ENCODE measurements around the gene CRNN. TPM values are rescaled to one million over a fixed set of nuclear protein-coding genes. Genes with fewer than 3 reads are reported as not detected.

The CRNN gene
- total RNA-seq, 1 donor from 2014 or later, result not detected

GRCh38 chr1:152448496-152448895 lies 34.4 kb upstream of the CRNN start:
- H3K27me3 Mint-ChIP-seq (ENCODE audit: low read depth), result no peaks in the 10 kb centered on the region
- H3K4me3 Mint-ChIP-seq (ENCODE audit: unreplicated experiment), result no peak overlapping the region
- H3K9me3 Mint-ChIP-seq (ENCODE audit: low read depth), result no peaks in the 10 kb centered on the region
- H3K4me1 Mint-ChIP-seq (ENCODE audit: low read depth), result no peaks in the 10 kb centered on the region
- H3K27ac Mint-ChIP-seq (ENCODE audit: unreplicated experiment), result no peak overlapping the region
- H3K36me3 Mint-ChIP-seq (ENCODE audit: low read depth), result no peaks in the 10 kb centered on the region
- no peak for TF ChIP-seq CTCF (IDR thresholded peaks at IDR 0.05)
- DNase-seq (ENCODE audit: low spot score), result no peak

DNA sequence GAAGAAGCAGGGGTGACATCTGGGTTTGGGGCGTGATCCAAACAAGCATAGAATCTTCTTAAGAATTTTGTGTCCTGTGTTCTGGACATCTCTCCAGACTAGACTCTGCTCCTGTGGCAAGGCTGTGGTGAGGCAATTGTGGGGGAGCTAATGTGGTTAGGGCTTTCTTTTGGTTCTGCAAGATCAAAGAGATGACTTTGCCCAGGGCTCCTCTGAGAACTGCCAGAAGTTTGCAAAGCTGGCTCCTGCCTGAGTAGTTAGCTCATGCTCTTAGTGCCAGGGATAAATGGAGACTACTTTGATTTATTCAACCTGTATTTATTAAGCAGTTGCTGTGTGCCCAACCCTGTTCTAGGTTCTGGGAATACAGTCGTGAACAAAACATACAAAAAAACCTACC lies 34.0 kb upstream of the CRNN start:
- no peak for DNase-seq (ENCODE audit: low spot score)
- no peak overlapping the region for H3K4me3 Mint-ChIP-seq (ENCODE audit: unreplicated experiment)
- no peaks in the 10 kb centered on the region for H3K9me3 Mint-ChIP-seq (ENCODE audit: low read depth)
- no peaks in the 10 kb centered on the region for H3K36me3 Mint-ChIP-seq (ENCODE audit: low read depth)
- no peaks in the 10 kb centered on the region for H3K4me1 Mint-ChIP-seq (ENCODE audit: low read depth)
- H3K27me3 Mint-ChIP-seq (ENCODE audit: low read depth), result no peaks in the 10 kb centered on the region
- no peak overlapping the region for H3K27ac Mint-ChIP-seq (ENCODE audit: unreplicated experiment)
- no peak for TF ChIP-seq CTCF (IDR thresholded peaks at IDR 0.05)

GRCh38 chr1:152447484-152447883 lies 33.4 kb upstream of the CRNN start:
- H3K4me3 Mint-ChIP-seq (ENCODE audit: unreplicated experiment), result no peak overlapping the region
- no peak for TF ChIP-seq CTCF (IDR thresholded peaks at IDR 0.05)
- H3K9me3 Mint-ChIP-seq (ENCODE audit: low read depth), result no peaks in the 10 kb centered on the region

GRCh38 chr1:152444045-152444444 lies 30.0 kb upstream of the CRNN start:
- H3K9me3 Mint-ChIP-seq (ENCODE audit: low read depth), result no peaks in the 10 kb centered on the region
- no peaks in the 10 kb centered on the region for H3K4me1 Mint-ChIP-seq (ENCODE audit: low read depth)
- no peak for TF ChIP-seq CTCF (IDR thresholded peaks at IDR 0.05)
- no peak for DNase-seq (ENCODE audit: low spot score)
- H3K27ac Mint-ChIP-seq (ENCODE audit: unreplicated experiment), result no peak overlapping the region
- H3K36me3 Mint-ChIP-seq (ENCODE audit: low read depth), result no peaks in the 10 kb centered on the region
- no peaks in the 10 kb centered on the region for H3K27me3 Mint-ChIP-seq (ENCODE audit: low read depth)
- no peak overlapping the region for H3K4me3 Mint-ChIP-seq (ENCODE audit: unreplicated experiment)

More at GRCh38 chr1:152447484-152447883, 33.4 kb upstream of the CRNN start:
- no peaks in the 10 kb centered on the region for H3K27me3 Mint-ChIP-seq (ENCODE audit: low read depth)
- no peak overlapping the region for H3K27ac Mint-ChIP-seq (ENCODE audit: unreplicated experiment)
- H3K4me1 Mint-ChIP-seq (ENCODE audit: low read depth), result no peaks in the 10 kb centered on the region
- H3K36me3 Mint-ChIP-seq (ENCODE audit: low read depth), result no peaks in the 10 kb centered on the region
- no peak for DNase-seq (ENCODE audit: low spot score)

GRCh38 chr1:152442765-152443164 lies 28.7 kb upstream of the CRNN start:
- H3K4me3 Mint-ChIP-seq (ENCODE audit: unreplicated experiment), result no peak overlapping the region
- DNase-seq (ENCODE audit: low spot score), result no peak
- TF ChIP-seq CTCF (IDR thresholded peaks at IDR 0.05), result no peak
- H3K27ac Mint-ChIP-seq (ENCODE audit: unreplicated experiment), result no peak overlapping the region
- H3K27me3 Mint-ChIP-seq (ENCODE audit: low read depth), result peaks cover 6% of the 10 kb centered on the region
- H3K4me1 Mint-ChIP-seq (ENCODE audit: low read depth), result no peaks in the 10 kb centered on the region
- no peaks in the 10 kb centered on the region for H3K36me3 Mint-ChIP-seq (ENCODE audit: low read depth)
- H3K9me3 Mint-ChIP-seq (ENCODE audit: low read depth), result no peaks in the 10 kb centered on the region

All from chondrocyte (in vitro differentiated cells).